Panc1 (cell line): ENCODE results near the gene NEAT1.

Experiments used
- CTCF ChIP-seq: fragments of 450-650 bp; IDR thresholded peaks from 2 replicates; pipeline ENCODE4 v1.5.1; 2017; ENCODE audit warnings: mild to moderate bottlenecking
- POLR2AphosphoS5 ChIP-seq: IDR thresholded peaks from 2 replicates; pipeline ENCODE4 v1.6.1; 2012; ENCODE audit warnings: mild to moderate bottlenecking, low read depth, low read length, moderate library complexity
- REST ChIP-seq, 2 experiments: IDR thresholded peaks; 2 replicates each; pipeline ENCODE4 v1.6.1; 2011 to 2012; ENCODE audit warnings: low read depth in 2 of 2, control low read depth in 1 of 2, low read length in 1 of 2, mild to moderate bottlenecking in 1 of 2, moderate library complexity in 1 of 2; ENCODE audit not compliant: insufficient read depth in 1 of 2

- TF ChIP-seq REST (IDR thresholded peaks at IDR 0.05; ENCODE audit: insufficient read depth in 1 of 2, low read depth in 2 of 2, low read length in 1 of 2) (no peak), CTCF (no peak), POLR2AphosphoS5 (peak; percentile 59)
Measured at GRCh38 chr11:65427691-65428577, 5.3 kb downstream of the NEAT1 start.
